Left renal cortex interstitium (tissue), 4 donors: ENCODE data around the gene ERC2. TPM values are rescaled to one million over a fixed set of nuclear protein-coding genes. Genes with fewer than 3 reads are reported as not detected.

ENCODE experiments used
- DNase-seq, 4 donors: peaks; one replicate each; pipeline ENCODE4 v3.0.0-alpha.2; 2013; ENCODE audit warnings: low read depth in 4 of 4, low spot score in 2 of 4, missing footprints in 1 of 4
- polyA plus RNA-seq, 4 donors: library from polyadenylated mRNA; unstranded; fragments of 120-200 nt; gene quantifications; one replicate each; pipeline ENCODE4 v1.2.1, GENCODE V29; 2013; ENCODE audit not compliant: insufficient read length in 4 of 4

ERC2 gene
- polyA plus RNA-seq, 4 donors, result 2.0 to 4.2 (median 3.8) TPM

GRCh38 chr3:56133423-56133822, 334.8 kb downstream of the ERC2 start:
- no peak for DNase-seq

DNA sequence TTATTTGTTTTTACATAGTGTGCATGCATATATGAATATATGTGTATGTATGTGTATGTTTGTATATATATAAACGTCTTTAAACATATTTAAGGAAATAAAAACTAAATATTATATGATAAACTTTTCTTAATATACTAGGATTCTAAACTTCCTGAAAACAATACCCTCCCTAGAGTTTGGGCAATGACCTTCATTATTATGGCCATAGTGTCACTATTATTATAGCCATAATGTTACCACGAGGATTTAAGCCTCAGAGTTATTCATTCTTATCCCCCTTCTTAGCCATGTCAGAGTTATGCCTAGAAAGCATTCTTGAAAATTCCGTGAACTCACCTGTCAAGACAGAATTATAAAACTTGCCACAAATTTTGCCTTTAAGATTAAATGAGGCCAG, 335.5 kb downstream of the ERC2 start:
- DNase-seq, result no peak

DNA sequence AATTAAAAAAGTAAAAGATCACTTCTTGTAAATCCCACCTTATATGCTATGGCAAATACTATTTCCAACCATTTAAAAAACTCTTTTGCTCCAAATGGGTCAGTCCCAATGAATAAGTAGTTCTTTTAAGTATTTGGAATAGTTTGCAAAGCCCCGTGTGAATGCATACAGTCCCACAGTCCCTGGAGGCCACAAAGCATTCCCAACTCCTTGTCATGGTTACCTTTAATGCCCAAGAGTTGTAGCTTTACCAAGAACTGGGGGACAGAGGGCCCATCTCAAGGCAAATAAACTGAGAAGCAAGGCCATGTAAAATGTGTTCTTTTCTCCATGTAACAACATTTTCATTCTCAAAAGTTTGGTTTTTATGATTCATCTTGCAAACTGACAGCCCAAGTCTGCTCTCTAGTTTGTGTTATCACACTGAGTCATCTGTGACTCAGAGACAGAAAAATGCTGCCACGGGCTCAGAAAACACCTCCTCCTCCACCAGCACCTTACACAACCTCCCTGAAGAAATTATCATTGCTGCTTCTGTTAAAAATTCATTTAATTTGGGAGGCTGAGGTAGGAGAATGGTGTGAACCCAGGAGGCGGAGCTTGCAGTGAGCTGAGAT, 336.2 kb downstream of the ERC2 start:
- DNase-seq, result no peak

GRCh38 chr3:56130036-56130435, 338.2 kb downstream of the ERC2 start:
- no peak for DNase-seq

GRCh38 chr3:56126632-56127031, 341.6 kb downstream of the ERC2 start:
- DNase-seq, result no peak

GRCh38 chr3:56125358-56126005, 342.8 kb downstream of the ERC2 start:
- DNase-seq, result peak in 1 of 4 donors; percentile 28

DNA sequence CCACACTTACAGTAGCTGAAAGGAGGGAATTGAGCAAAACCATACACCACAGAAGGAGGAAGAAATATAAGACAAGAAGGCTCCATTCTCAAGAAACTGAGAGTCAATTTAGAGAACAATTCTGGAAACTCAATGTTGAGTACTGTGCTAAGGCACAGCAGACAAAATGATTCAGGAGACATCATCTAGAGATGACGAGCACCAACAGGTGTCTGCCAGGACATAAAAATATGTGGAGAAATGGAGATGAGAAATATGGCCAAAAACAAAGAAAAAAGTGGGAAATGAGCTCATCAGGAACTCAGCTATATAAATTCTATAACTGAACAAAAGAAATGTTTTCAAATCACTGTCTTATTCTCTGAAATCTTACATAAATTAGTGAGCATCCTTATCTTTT, 343.7 kb downstream of the ERC2 start:
- DNase-seq, result no peak

DNA sequence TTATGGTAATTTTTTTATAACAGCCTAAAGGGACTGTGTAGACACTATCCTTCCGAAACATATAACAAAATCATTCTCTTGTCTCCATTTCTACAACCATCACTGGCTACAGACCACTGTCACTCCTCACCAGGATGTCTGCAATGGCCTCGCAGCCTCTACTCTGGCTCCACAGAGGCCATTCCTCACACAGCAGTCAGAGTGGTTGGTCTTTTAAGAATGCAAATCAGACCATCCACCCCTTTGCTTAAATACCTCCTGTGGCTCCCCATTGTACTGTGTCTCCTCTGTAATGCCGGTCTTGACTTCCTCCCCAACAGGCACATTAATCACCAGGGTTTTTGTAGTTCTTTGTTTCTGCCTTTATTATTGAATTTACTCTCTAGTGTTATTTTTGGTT, 344.8 kb downstream of the ERC2 start:
- no peak for DNase-seq

DNA sequence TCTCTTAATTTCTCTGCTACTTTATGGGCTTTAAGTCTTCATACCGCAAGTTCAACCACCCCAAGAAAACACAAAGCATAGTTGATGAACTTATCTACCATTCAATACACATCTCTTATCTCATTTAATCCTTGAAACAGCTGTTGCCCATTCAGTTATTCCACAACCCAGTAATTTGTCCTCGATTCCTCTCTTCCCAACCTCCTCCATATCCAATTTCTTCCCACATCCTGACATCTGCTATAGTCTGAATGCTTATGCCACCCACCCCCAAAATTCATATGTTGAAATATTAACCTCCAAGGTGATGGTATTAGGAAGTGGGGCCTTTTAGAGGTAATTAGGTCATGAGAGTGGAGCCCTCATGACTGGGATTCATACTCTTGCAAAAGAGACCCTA, 345.4 kb downstream of the ERC2 start:
- no peak for DNase-seq

DNA sequence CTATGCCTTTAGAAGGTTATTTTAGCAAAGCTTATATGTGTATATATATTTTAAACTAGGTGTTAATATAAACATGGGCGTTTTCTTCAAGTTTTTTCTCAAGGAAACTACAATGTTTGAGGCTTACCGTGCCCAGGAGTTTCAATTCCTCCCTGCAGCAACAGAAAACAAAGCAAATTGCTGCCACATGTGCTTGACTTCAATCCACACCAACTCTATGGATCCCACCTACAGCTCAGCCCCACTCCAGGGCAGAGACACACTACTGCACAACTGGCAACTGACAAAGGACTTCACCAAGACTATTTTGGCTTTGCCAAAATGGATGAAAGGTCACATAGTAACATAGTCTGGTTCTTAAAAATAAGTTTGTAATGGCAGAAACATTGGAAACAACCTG, 346.6 kb downstream of the ERC2 start:
- DNase-seq, result no peak

DNA sequence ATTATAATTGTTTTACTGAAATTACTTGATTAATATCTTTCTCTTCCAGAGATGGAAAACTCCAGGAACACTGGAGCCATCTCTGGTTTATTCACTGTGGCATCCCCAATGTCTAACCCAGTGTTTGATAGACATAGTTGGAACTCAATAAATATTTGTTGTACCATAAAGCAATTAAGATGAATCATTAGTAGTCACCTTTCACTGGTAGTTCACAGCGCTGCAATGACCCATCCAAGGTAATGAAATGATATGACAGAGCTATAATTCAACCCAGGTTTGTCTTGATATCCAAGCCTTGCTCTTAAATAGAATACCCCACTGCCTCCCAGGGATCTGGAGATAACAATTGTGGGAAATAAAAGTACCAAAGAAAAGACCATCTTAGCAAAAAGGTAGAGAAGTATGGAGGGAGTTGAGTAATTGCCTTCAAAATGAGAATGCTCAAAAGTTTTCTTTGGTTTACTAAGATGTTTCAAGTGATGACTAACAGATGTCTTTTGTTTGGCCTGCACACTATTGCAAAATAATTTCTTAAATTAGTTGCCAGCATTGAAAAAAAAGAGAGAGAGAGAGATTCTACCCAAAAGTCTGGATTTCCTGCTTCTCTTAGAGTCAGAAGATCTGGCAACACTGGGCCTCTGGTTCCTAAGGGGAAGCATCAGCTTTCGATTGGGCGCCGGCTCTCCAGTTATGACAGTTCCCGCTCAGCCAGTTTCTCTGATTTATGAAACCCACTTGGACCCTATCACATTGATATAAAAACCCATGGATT, 348.5 kb downstream of the ERC2 start:
- no peak for DNase-seq

- no peak for DNase-seq
These were observed 349.3 kb downstream of the ERC2 start for GRCh38 chr3:56118968-56119367.

- DNase-seq, result no peak
These were observed 352.6 kb downstream of the ERC2 start for GRCh38 chr3:56115698-56116097.

GRCh38 chr3:56115199-56115598, 353.1 kb downstream of the ERC2 start:
- no peak for DNase-seq

GRCh38 chr3:56113908-56114307, 354.4 kb downstream of the ERC2 start:
- DNase-seq, result no peak

- DNase-seq, result no peak
These were observed 355.0 kb downstream of the ERC2 start for GRCh38 chr3:56113231-56113630.

DNA sequence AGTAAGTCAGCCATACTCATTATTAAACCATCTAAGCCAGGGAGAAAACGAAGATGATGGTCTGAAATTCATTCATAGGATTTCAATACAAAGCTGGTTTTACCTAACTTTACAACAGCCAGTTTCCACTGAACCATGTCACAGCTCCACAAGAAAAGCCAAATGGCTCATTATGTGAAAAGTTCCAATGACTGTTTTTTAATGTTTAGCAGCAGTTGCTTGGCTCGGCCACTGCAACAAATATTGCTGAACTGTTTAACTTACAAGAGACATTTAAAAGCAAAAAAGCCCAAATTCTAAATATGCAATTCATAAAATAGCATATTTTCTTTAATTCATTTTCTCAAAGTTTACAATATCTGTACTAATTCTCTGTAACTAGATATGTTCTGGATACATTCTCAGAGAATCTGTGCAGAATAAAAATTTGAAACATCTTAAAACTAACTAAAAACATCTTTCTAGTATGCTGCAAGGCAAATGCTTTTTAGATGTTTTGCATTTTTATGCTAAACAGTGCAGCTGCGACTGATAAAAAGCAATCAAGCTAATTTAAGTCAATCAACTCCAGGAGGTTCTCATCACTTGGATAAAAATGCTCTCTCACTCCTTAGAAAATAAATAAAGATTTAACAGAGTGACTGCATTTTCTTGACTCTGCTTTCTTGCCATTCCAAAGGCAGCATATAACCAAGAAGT, 356.5 kb downstream of the ERC2 start:
- DNase-seq, result no peak

GRCh38 chr3:56110886-56111285, 357.4 kb downstream of the ERC2 start:
- no peak for DNase-seq

DNA sequence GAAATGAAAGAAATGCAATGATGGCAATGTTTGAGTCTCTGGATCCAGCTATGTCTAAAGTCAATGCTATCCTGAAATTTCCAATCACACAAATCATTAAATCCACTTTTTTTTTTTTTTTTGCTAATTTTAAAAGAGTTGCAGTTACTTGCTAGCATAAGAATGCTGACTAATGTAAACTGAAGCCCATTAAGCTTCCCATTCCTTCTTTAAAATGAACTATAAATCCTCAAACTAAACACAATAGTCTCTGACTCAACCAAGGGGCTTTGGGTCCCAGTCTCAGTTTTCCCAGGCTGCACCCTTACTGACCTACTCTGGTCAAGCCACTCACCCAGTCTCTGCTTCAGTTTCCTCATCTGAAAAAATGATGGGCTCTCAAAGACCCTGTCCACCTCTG, 361.1 kb downstream of the ERC2 start:
- no peak for DNase-seq

DNA sequence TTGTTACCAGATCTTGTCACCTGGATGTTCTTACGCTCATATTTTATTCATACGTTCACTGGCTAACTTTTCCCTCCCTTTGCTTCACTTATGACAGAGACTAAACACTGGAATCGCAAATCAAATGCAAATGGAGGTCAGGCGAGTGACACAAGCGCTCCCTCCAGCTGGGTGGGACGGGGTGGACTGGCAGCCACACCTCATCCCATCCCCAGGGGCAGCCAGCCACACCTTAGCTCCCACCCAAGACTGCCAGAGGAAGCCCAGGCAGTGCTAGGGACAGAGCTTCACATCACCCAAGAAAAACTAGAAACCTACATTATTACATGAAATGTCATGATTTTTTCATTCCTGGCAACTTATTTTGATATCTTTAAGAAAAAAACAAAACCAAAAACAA, 366.2 kb downstream of the ERC2 start:
- no peak for DNase-seq

GRCh38 chr3:56101576-56101975, 366.7 kb downstream of the ERC2 start:
- DNase-seq, result no peak
